ENCODE measurements around the gene MFSD1.

GRCh38 chr3:158808697-158809096 is 6.8 kb downstream of the MFSD1 start:
- TF ChIP-seq CTCF (conservative IDR thresholded peaks at IDR 0.05; ENCODE audit: low read depth in 2 of 2) (no peak), EZH2phosphoT487 (IDR thresholded peaks at IDR 0.05; ENCODE audit: unreplicated experiment) (no peak), EZH2 (IDR thresholded peaks at IDR 0.05; ENCODE audit: low read depth, unreplicated experiment) (no peak), ZNF114 (CRISPR knock-in tag; IDR thresholded peaks at IDR 0.05) (no peak), POLR2AphosphoS5 (IDR thresholded peaks at IDR 0.05; ENCODE audit: low read depth) (no peak), REST (IDR thresholded peaks at IDR 0.05; ENCODE audit: unreplicated experiment) (no peak)

All from GM23338 (cell line).